NOMO-1 treated with DMSO at 0.1 percent for 48 hours (cell line): ENCODE data around the gene TEX30.

Experiments
- DNase-seq: peaks from one replicate; lab custom pipeline; 2025; ENCODE audit not compliant: unreplicated experiment; lab: John Stamatoyannopoulos, UW

The TEX30 gene

DNA sequence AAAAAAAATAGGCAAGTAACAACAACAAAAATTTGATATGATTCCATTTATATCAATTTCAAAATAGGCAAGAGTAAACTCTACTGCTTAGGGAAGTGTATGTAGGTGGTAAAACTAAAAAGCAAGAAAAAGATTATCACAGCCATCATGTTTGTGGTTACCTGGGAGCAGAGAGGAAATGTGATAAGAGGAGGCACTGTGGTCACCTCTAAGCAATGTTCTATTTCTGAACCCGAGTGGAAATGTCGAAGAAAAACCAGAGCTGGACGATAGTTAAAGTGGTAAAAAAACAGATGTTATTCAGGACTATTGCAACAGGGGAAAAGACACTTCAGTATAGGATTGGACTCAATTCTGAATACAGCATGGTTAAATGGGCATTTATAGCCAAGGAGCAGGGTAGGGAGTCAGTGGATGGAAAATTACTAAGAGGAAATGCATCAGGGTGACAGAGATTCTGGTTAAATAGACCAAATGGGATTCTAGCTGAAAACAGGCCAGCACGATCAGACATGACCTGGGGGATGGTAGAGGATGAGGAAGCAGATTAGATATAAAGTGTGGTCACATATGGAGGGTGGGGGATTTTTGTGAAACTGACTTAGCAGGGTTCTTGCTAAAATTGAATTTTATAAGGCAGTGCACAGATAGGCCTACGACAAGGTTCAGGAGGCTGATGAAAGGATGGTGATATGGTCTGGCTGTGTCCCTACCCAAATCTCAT lies 6.0 kb upstream of the TEX30 start:
- DNase-seq = peak; percentile 15

DNA sequence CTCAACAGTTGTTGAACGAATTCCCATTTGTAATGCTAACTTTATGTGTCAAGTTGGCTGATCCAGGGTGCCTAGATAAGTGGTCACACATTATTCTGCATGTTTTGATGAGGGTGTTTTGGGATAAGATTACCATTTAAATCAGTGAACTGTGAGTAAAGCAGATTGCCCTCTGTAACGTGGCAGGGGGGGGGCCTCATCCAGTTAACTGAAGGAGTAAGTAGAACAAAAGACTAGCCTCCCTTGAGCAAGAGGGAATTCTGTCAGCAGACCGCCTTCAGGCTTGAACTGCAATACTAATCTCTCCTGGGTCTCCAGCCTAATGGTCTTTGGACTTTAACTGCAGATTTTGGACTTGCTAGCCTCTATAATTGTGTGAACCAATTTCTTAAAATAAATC lies 4.2 kb upstream of the TEX30 start:
- DNase-seq = no peak

DNA sequence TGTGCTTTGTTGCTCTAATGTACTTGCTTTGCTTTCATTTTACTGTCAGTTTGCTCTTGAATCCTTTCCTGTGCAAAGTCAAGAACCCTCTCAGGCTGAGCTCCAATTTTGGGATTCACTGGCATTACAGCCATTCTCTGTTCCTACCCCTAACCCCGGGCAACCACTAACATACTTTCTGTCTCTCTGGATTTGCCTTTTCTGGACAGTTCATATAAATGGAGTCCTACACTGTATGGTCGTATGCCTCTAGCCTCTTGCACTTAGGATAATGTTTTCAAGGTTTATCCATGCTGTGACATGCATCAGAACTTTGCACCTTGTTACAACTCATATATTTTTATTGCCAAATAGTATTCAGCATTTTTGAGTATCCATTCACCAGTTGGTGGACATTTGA lies 2.7 kb upstream of the TEX30 start:
- DNase-seq = no peak

DNA sequence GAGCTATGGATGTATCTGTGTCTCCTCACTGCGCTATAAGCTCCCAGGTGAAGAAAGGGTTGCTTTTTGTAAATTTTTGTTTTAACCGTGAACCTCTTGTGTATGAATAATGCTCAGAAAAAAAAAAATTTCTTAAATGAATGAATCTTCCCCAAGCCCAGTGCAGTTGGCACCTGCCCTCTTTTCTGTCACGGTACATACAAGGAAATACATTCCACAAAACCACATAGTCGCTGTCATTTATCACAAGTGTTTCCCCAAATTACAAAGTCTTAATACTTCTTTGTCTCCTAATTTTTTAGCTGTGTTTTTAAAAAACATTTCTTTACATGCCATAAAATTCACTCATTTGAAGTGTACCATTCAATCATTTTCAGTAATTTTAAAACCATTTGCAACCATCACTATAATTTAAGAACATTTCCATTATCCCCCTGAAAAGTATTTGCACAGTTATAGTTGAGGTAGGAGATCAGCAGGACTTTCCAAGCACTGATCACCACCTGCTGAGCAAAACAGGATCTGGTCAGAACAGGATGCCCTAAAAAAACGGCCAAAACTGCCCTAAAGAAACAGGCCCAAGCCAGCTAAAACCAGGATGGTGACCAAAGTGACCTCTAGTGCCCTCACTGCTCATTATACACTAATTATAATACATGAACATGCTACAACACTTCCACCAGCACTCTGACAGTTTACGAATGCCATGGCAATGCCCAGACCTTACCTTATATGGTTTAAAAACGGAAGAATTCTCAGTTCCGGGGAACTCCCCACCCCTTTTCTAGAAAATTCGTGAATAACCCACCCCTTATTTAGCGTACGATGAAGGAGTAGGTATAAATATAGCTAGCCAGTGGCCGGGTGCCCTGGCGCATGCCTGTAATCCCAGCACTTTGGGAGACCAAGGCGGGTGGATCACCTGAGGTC lies 1.3 kb upstream of the TEX30 start:
- no peak for DNase-seq

DNA sequence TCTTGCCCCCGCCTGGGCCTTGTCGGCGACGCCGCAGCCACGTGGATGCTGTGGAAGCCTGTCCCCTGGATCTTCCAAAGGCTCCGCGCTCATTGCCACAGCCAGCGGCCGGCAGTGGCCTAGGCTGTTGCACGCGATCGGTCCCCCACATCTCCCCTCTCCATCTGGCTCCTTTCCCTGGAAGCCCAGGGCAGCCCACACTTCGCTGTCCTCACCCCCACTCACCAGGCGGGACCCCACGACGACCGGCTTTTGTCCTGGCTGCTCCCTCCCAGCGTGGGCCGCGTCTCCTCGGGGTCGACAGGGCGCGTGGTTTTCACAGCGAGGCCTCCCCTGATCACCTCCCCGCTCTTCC lies 605 bp upstream of the TEX30 start:
- no peak for DNase-seq

DNA sequence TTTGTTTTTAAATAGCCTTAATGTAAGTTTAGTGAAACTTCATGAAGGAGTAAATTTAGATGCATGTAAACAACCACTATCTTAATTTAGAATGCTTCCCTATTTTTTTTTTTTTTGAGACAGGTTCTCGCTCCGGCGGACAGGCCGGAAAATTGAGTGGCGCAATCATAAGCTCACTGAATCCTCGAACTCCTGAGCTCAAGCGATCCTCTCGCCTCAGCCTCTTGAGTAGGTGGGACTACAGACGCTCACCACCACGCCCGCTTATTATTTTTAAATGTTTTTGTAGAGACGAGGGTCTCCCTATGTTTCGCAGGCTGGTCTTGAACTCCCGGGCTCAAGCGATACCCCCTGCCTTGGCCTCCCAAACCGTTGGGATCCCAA lies 1.6 kb downstream of the TEX30 start:
- DNase-seq = no peak

DNA sequence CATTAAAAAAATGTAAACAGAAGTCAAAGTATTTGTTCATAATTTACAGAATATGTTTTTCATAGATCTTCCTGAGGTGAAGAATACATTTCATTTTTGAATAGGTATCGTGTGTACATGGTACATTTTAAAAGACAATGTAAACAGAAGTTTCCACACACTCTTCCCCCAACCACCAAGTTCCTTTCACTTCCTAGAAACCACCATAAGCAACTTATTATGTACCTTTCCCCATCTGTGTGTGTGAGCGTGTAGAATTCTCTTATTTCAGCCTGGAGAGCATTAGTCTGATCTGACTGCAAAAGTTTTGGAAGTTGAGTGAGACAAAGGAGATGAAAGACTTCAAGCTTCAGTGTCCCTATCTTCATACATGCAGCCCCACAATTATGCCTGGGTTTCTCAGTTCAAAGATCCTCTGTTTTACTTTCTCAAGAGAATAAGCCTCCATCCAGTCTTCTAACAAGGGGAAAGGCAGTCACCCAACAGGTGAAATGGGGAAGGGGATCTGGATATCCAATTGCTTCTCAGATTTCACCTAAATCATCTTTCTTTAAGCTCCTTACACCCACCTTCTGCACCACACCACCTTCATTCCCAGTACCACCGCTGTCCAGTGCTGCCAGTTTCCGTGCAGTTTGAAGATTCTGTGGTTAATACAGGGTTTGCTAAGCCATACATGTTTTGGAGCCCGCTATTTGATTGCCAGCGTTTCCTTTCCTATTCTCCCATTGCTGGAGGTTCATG lies 2.1 kb downstream of the TEX30 start:
- peak; percentile 50 for DNase-seq

DNA sequence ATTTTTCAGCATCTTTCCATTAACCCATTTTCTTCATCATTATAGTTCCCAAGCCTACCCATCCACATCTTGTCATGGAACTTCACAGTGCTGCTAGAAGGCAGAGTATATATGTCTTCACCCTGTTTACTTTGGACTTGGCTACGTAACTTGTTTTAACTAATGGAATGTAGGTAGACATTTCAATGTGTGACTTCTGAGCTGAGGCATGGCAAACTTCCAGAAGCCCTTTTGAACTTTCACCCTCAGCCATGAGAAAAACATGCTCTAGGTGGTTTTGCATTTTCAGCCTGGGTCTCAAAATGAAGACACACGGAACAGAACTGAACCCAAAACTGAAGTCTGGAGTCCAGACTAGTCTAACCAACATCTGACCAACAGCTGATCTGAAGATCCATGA lies 3.2 kb downstream of the TEX30 start:
- no peak for DNase-seq

DNA sequence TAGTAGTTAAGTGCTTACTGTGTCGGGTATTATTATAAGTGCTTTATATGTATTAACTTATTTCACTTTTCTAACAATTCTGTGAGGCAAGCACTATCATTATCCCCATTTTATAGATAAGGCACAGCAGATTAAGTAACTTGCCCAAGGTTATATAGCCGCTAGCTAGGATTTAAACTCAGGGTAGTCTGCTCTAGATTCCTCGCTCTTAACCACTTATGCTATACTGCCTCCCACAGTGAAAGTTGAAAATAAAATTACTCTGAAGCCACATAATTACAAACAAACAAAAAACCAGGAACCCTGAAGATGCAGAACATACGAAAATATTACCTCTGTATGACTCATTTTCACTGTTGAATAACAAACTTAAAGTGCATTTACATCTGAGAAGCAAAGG lies 3.9 kb downstream of the TEX30 start:
- DNase-seq = no peak

DNA sequence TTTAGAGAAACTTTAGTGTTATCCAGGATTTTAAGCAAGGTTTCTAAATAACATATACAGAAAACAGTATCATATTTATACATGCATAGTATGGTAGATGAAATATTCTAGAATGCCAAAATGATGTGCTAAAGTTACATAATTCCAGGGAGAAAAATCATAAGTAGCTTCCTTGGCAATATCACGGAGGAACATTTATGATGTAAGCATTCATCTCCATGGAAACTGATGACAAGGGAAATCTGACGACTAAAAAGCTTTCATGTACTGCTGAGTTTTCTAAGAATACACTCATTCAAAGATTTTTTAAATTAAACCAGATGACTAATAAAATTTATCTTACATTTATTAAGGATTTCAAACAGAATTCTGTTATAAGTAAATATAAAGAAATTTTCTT lies 4.7 kb downstream of the TEX30 start:
- no peak for DNase-seq

DNA sequence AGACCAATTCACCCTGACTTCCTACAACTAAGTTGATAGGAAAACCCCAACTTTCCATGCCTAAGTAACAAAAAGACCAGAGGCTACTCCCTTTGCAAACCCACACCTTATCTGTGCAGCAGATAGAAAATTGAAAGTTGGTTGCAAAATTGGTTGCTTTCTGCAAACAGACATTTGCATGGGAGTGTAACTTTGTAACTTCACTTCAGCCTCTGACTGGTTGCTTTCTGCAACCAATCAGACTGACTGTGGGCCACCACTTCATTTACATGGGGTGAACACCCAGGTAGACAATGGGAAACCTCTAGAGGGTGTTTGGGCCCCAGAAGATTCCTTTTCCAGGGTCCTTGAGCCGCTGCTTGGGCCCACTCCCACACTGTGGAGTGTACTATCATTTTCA lies 9.8 kb downstream of the TEX30 start:
- no peak for DNase-seq

DNA sequence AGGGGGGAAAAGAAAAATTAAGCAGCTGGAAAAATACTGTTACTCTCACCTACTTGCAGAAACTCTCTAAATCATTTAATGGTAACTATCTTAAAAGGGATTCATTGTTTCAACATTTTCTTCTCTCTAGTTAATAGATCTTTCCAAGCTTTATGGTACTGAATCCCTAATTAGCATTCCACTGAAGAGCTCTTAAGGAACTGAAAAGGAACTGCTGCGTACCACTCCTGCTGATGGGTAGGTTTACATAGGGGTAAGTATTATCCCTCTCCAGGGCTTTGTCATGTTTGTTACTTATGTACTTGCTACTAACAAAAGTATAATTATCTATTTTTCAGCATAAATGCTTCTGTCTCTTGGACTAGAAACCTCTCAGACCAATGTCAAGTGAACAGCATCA lies 12.5 kb downstream of the TEX30 start:
- no peak for DNase-seq

DNA sequence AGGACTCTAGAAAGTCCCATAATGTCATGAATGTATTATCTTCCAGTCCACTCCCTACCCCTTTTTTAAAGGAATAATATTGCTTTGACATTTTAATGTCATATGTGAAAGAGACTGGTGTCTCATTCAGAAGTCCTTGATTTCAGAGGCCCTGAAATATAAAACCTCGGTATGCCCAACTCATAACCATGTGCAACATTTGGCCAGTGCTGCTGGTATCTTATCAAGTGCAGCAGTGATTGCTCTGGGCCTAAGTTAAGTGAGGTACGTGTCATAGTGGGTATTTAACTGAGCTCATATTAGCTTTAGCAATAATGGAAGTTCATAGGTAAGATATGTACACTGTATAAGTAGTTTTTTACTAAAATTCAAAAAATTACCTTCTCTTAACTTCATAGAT lies 14.7 kb downstream of the TEX30 start:
- no peak for DNase-seq

DNA sequence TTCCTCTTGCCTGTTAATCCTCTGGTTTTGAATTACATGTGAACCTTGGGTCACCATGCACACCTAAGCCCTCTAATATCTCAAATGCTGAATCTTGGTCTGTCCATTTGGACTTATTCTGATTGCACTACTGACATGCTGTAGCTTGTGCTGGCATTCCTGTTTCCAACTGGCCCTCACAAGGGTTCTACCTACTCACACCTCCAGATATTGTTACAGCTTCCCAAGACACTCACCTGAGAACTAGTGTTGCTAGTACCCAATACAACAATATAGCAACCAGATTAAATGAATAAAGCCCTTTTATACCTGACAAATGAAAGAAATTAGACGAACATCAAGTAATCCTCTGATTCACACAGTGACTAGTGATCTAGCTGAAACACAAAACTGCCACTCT lies 16.6 kb downstream of the TEX30 start:
- no peak for DNase-seq

DNA sequence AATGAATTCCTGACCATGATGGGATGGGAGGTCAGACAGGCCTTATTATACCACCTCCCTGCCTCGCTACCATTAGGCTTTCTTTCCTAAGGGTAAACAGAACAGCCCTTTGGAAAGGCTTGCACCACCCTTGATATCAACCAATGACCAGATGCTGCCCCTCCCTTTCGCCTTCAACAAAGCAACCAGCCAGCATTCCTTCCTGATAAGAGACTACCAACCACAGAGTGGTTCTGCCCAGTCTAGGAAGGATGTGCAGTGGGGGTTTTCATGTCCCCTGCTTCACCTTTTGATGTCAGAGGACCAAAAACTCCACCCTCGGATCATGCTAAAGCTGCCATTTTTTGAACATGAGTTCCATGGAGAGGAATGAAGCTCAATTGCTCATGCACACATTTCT lies 21.7 kb downstream of the TEX30 start:
- no peak for DNase-seq

DNA sequence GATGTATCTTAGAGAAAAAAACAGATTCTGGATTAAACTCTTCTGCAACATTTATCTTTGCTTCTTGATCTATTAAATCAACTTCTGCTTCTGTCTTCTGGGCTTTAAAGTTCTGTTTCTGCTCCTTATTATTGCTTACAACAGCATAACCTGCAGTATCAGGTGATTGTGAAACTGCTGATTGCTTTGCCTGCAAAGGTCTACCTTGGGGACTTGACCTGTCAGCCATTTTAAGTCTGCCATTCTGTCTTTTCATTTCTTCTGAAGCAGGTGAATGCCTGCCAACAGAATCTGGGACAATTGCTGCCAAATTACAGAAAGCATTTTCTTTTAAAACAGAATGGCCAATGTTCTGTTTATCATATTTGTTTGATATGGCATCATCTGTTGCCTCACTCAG lies 31.1 kb downstream of the TEX30 start:
- DNase-seq = no peak

DNA sequence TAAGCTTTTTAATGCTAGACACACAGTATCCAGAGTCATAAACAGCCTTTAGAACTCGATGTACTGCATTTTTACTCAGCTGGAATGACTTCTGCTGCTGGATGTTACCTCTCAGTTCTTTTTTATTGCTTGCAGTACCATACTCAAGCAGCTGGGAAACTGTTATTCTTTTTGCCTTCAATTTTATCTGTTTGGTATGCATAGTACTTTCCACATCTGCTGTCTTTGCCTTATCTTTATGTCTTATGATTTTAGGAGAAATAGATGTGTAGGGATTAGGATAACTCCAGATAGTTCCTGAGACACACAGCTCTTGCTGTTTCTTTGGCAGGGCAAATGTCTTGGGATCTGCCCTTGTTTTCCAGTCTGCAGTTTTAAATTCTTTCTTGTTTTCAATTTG lies 31.5 kb downstream of the TEX30 start:
- DNase-seq = no peak

DNA sequence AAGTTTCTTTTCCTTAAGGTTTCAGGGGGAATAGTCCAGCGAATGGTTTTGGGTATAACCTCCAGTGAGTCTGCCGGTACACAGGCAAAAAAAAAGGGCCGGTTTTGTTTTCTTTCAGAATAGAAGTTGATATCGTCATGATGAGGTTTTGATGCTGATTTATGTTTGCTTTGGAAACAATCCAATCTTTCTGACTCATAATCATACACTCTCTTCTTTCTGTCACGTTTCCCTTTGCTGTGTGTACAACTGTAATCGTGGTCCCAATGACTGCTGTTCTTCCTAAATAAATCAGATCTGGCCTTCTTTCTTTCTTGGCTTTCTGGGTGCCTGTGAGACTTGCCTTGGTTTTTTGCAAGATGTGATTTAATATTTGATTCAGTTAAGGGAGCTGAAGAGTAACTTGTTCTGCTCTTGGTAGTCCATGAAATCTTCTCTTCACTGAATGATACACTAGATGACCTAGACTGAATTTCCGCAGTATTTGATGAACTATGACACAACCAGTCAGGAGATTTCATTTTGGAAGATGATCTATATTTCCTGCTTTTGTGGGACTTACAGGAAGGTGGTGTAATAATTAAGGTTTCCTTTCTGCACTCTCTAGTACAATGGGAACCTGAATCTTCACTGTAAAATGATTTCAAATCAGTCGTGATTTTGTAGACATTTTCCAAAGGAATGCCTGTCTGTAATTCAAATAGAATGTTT lies 43.9 kb downstream of the TEX30 start:
- no peak for DNase-seq

DNA sequence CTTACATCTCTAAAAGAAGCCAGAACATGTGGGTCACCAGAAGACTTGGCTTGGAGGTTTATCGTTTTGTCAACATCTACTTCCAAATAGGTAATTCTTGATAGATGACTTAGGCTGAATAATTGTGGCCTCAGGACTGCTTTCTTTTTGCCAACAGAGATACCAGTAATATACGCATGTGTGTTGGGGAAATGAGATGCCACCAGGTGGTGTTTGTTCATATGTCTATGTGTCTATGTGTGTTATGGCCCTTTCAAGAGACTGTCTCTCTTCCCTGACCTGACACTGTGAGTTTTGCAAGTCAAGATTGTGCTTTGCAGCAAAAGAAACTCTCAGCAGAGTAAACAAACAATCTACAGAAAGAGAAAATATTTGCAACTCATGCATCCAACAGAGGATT lies 47.2 kb downstream of the TEX30 start:
- peak; percentile 11 for DNase-seq

DNA sequence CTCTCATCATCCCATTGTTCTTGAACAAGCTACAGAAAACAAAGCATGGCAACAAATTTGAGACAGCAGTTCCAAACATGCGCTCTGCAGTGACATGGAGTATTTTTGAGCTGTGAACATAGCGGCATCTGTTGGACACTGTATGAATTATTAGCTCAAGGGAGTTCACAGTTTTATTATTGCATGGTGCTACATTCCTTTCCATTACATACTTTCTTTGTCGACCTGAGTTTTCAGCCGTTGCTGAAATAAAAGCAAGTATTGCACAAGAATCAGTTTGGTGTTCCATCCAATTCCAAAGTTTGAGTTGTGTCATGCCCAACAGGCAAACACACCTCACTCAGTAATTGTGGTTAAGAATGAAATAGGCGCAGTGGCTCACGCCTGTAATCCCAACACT lies 48.7 kb downstream of the TEX30 start:
- DNase-seq = peak; percentile 56

DNA sequence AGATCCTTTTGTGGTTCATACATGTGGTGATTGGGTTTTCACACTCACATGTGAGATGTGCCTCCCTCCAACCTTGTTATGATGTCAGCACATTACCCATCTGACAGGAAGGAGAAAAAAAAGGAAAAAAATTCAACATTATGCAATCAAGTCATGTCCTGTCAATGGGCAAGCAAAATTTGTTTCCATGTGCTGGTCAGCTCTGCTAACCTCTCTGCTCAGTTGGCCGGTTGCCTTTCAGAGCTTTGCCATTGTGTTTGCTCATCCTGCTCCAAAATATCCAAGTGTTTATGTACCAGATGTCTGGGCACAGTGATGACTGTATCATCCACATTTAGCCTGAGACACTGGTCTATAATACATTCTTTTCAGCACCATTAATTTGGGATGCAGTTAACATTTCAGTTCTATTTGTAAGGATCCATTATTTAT lies 51.8 kb downstream of the TEX30 start:
- DNase-seq = no peak
